Measurements from ENCODE around the gene ATF3. TPM values are rescaled to one million over a fixed set of nuclear protein-coding genes. Genes with fewer than 3 reads are reported as not detected.

ATF3 gene
- total RNA-seq, 4 donors from 2014 or later, result 2.1 to 6.5 (median 3.0) TPM

GRCh38 chr1:212647004-212647403 is 38.4 kb downstream of the ATF3 start:
- 86 to 94% methylated on average over 2 to 7 of the region's 11 CpGs for WGBS, 2 donors

DNA sequence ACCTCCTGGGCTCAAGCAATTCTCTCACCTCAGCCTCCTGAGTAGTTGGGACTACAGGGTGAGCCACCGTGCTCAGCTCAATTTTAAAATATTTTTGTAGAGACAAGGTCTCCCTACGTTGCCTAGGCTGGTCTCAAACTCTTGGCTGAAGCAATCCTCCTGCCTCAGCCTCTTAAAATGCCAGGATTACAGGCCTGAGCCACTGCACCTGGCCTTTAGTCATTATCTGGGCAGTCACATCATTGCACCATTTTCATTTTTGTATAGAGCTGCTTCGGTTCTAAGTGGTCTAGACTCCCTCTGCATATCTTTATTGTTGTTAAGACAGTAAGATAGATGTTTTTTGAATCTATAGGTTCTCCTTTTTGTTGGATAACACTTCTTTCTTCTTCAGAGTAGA is 39.9 kb downstream of the ATF3 start:
- DNase-seq, result no peak
- no peak overlapping the region for H3K27ac ChIP-seq
- H3K4me1 ChIP-seq, result no peaks in the 10 kb centered on the region
- WGBS, 2 donors, result 83% methylated on average over 3 of the region's 3 CpGs
- intact Hi-C loops (cut with DNase I), result no loop called here
- H3K36me3 ChIP-seq, result no peaks in the 10 kb centered on the region
- no peak for TF ChIP-seq POLR2A (IDR thresholded peaks at IDR 0.05)
- TF ChIP-seq, protein P1, sequence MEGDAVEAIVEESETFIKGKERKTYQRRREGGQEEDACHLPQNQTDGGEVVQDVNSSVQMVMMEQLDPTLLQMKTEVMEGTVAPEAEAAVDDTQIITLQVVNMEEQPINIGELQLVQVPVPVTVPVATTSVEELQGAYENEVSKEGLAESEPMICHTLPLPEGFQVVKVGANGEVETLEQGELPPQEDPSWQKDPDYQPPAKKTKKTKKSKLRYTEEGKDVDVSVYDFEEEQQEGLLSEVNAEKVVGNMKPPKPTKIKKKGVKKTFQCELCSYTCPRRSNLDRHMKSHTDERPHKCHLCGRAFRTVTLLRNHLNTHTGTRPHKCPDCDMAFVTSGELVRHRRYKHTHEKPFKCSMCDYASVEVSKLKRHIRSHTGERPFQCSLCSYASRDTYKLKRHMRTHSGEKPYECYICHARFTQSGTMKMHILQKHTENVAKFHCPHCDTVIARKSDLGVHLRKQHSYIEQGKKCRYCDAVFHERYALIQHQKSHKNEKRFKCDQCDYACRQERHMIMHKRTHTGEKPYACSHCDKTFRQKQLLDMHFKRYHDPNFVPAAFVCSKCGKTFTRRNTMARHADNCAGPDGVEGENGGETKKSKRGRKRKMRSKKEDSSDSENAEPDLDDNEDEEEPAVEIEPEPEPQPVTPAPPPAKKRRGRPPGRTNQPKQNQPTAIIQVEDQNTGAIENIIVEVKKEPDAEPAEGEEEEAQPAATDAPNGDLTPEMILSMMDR (IDR thresholded peaks at IDR 0.05), result no peak
- no peaks in the 10 kb centered on the region for H3K9me3 ChIP-seq
- no peaks in the 10 kb centered on the region for H3K27me3 ChIP-seq
- no peak overlapping the region for H3K4me3 ChIP-seq

More at GRCh38 chr1:212647004-212647403, 38.4 kb downstream of the ATF3 start:
- intact Hi-C loops (cut with DNase I), result no loop called here
- TF ChIP-seq, protein P1 (IDR thresholded peaks at IDR 0.05), result no peak
- no peak for TF ChIP-seq POLR2A (IDR thresholded peaks at IDR 0.05)
- no peak for DNase-seq
- H3K4me3 ChIP-seq, result no peak overlapping the region
- no peaks in the 10 kb centered on the region for H3K9me3 ChIP-seq
- no peaks in the 10 kb centered on the region for H3K4me1 ChIP-seq
- no peaks in the 10 kb centered on the region for H3K27me3 ChIP-seq
- H3K27ac ChIP-seq, result no peak overlapping the region
- H3K36me3 ChIP-seq, result no peaks in the 10 kb centered on the region

- peaks cover 0 to 2% (median 0%) of the 10 kb centered on the region in 4 donors for H3K27me3 ChIP-seq
- H3K4me3 ChIP-seq, result no peak overlapping the region
- TF ChIP-seq, protein P1 (IDR thresholded peaks at IDR 0.05), result no peak
- no peak for TF ChIP-seq POLR2A (IDR thresholded peaks at IDR 0.05)
- no peaks in the 10 kb centered on the region for H3K36me3 ChIP-seq
- no peaks in the 10 kb centered on the region for H3K4me1 ChIP-seq
- no peak for DNase-seq
- intact Hi-C loops (cut with DNase I), result no loop called here
- no peaks in the 10 kb centered on the region for H3K9me3 ChIP-seq
- H3K27ac ChIP-seq, result no peak overlapping the region
- WGBS, 2 donors, result 79 to 88% methylated on average over 2 of the region's 2 CpGs
Observed at GRCh38 chr1:212649020-212649419, 40.5 kb downstream of the ATF3 start.

GRCh38 chr1:212650228-212650627 is 41.7 kb downstream of the ATF3 start:
- no peak for DNase-seq
- 26 to 42% methylated on average over 3 of the region's 3 CpGs for WGBS, 2 donors
- H3K4me3 ChIP-seq, result no peak overlapping the region
- TF ChIP-seq POLR2A (IDR thresholded peaks at IDR 0.05), result no peak
- TF ChIP-seq, protein P1 (IDR thresholded peaks at IDR 0.05), result no peak
- no peak overlapping the region for H3K27ac ChIP-seq
- H3K9me3 ChIP-seq, result no peaks in the 10 kb centered on the region
- peaks cover 0 to 10% (median 0%) of the 10 kb centered on the region in 4 donors for H3K27me3 ChIP-seq
- no peaks in the 10 kb centered on the region for H3K36me3 ChIP-seq
- intact Hi-C loops (cut with DNase I), result no loop called here
- no peaks in the 10 kb centered on the region for H3K4me1 ChIP-seq

DNA sequence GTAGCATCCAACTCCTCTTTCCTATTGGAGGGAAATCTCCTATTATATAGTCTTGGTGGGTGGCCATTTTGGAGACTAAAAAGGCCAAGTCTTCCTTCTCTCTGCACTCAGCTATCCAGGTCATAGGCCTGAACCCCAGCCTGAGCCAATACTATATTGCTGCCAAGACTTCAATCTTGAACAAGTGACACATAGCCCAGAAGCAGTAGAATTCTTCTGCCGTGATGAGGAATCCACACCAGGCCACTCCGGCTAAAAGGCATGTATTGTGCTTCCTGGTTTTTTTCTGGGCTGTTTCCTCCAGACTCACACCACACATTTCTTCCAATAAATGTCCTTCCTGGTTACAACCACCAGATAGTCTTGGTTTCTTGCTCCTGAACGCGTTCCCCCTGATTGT is 43.0 kb downstream of the ATF3 start:
- no peaks in the 10 kb centered on the region for H3K9me3 ChIP-seq
- TF ChIP-seq, protein P1 (IDR thresholded peaks at IDR 0.05), result no peak
- no peak for TF ChIP-seq POLR2A (IDR thresholded peaks at IDR 0.05)
- no peaks in the 10 kb centered on the region for H3K36me3 ChIP-seq
- H3K27me3 ChIP-seq, result peaks cover 0 to 10% (median 0%) of the 10 kb centered on the region in 4 donors
- no peak for DNase-seq
- H3K27ac ChIP-seq, result no peak overlapping the region
- H3K4me3 ChIP-seq, result no peak overlapping the region
- H3K4me1 ChIP-seq, result no peaks in the 10 kb centered on the region
- 84 to 88% methylated on average over 4 of the region's 4 CpGs for WGBS, 2 donors
- intact Hi-C loops (cut with DNase I), result no loop called here

Data from esophagus squamous epithelium (tissue), 5 donors.